ENCODE results near the gene WWOX. TPM values are rescaled to one million over a fixed set of nuclear protein-coding genes. Genes with fewer than 3 reads are reported as not detected.

Gene WWOX
- total and polyA plus RNA-seq, 2 of the 8 experiments (the other 6 are each of a cell fraction or from before 2014, with no cell fraction given), result 5.4 to 16.7 TPM

GRCh38 chr16:78485188-78485916 is 385.9 kb downstream of the WWOX start:
- Histone ChIP-seq H3K4ac (replicated peaks; ENCODE audit: insufficient read length, low read depth, low read length) (no peak overlapping the region), H2BK15ac (ENCODE audit: low read length) (no peak overlapping the region), H3K79me1 (ENCODE audit: low read depth, low read length) (no peaks in the 10 kb centered on the region), H3K36me3 (ENCODE audit: control insufficient read depth in 2 of 4, insufficient read depth in 4 of 4, low read length in 3 of 4) (no peaks in the 10 kb centered on the region), H2AFZ (ENCODE audit: low read length) (no peak overlapping the region), H3K23ac (ENCODE audit: insufficient read length) (no peak overlapping the region), H3K9ac (replicated peaks in 1 of 4; ENCODE audit: extremely low read depth in 1 of 4, low read depth in 3 of 4, low read length in 3 of 4) (no peak overlapping the region), H3K27me3 (replicated peaks in 1 of 4; ENCODE audit: control insufficient read depth in 3 of 4, extremely low read depth in 1 of 4, insufficient read depth in 3 of 4, low read length in 3 of 4) (no peaks in the 10 kb centered on the region), H2AK5ac (ENCODE audit: low read depth, low read length) (no peak overlapping the region), H3K14ac (ENCODE audit: insufficient read length) (no peak overlapping the region), H4K20me1 (replicated peaks in 1 of 2; ENCODE audit: control insufficient read depth in 1 of 2, insufficient read depth in 2 of 2, low read length in 2 of 2) (no peaks in the 10 kb centered on the region), H2BK5ac (ENCODE audit: low read depth, low read length) (no peak overlapping the region), H3K79me2 (ENCODE audit: control insufficient read depth in 1 of 2, insufficient read depth in 2 of 2, low read length in 2 of 2) (no peaks in the 10 kb centered on the region), H3K4me2 (ENCODE audit: insufficient read depth in 1 of 2, low read depth in 2 of 2, low read length in 2 of 2) (no peak overlapping the region), H2BK20ac (ENCODE audit: low read length) (no peak overlapping the region), H3K56ac (replicated peaks; ENCODE audit: insufficient read length, low read depth, low read length) (no peak overlapping the region), H3K4me1 (replicated peaks in 1 of 4; ENCODE audit: control insufficient read depth in 3 of 4, insufficient read depth in 4 of 4, low read length in 3 of 4) (no peaks in the 10 kb centered on the region), H3K23me2 (ENCODE audit: low read depth, low read length) (no peaks in the 10 kb centered on the region), H3K18ac (ENCODE audit: extremely low read depth, low read length) (no peak overlapping the region), H4K8ac (ENCODE audit: extremely low read depth, insufficient read depth, low read length) (no peak overlapping the region), H3K9me3 (ENCODE audit: insufficient read depth in 2 of 2, low read depth in 1 of 2, low read length in 1 of 2) (no peaks in the 10 kb centered on the region), H2BK12ac (ENCODE audit: low read depth, low read length) (no peak overlapping the region), H4K5ac (ENCODE audit: insufficient read length, low read depth, low read length) (no peak overlapping the region), H2BK120ac (replicated peaks; ENCODE audit: low read depth, low read length) (no peak overlapping the region), H3K27ac (ENCODE audit: low read depth, low read length) (no peak overlapping the region), H4K91ac (replicated peaks; ENCODE audit: insufficient read length, low read length) (no peak overlapping the region), H3K4me3 (ENCODE audit: extremely low read depth in 1 of 4, insufficient read depth in 2 of 4, low read depth in 3 of 4, low read length in 4 of 4) (no peak overlapping the region)
- ChIA-PET POLR2A (ENCODE audit: partially characterized antibody) (no interaction called here), CTCF (ENCODE audit: partially characterized antibody) (interaction anchor here (1.0 to 1.2 kb wide), 2 partner anchors 19 to 49 kb away, joined by 3 read pairs; no protein-coding TSS in a partner anchor)
- FAIRE-seq (no peak), DNase-seq (ENCODE audit: low read depth in 1 of 2, low spot score in 2 of 2) (no peak)
- 82% methylated on average over 15 of the region's 15 CpGs; no CpG with 5 or more reads in 1 of the 2 experiments for WGBS, 2 experiments (ENCODE audit: extremely low coverage in 1 of 2, insufficient coverage in 1 of 2, insufficient read length in 1 of 2, insufficient replicate concordance in 2 of 2, low coverage in 1 of 2, low lambda C conversion rate in 2 of 2, missing lambda C conversion rate in 1 of 2)
- no peak for TF ChIP-seq FOSL1 (IDR thresholded peaks at IDR 0.05; ENCODE audit: insufficient read depth, low read depth, low read length)
- no peak for TF ChIP-seq POU5F1 (IDR thresholded peaks at IDR 0.05; ENCODE audit: low read depth, low read length)
- TF ChIP-seq POLR2A (IDR thresholded peaks at IDR 0.05; ENCODE audit: control extremely low read depth in 1 of 2, low read depth in 2 of 2, low read length in 2 of 2), result no peak
- TF ChIP-seq GABPA (IDR thresholded peaks at IDR 0.05; ENCODE audit: borderline replicate concordance, insufficient read depth, low read length), result no peak
- no peak for TF ChIP-seq CBX8 (IDR thresholded peaks at IDR 0.05; ENCODE audit: borderline replicate concordance, low read depth, low read length)
- TF ChIP-seq ATF2 (IDR thresholded peaks at IDR 0.05; ENCODE audit: low read length), result no peak
- TF ChIP-seq CEBPB (IDR thresholded peaks at IDR 0.05; ENCODE audit: low read depth, low read length), result no peak
- TF ChIP-seq EP300 (IDR thresholded peaks at IDR 0.05; ENCODE audit: borderline replicate concordance in 1 of 2, low read depth in 2 of 2, low read length in 2 of 2), result no peak
- TF ChIP-seq CTBP2 (IDR thresholded peaks at IDR 0.05; ENCODE audit: borderline replicate concordance, insufficient read depth, insufficient read length, low read length), result no peak

Measured in H1 (cell line).